ENCODE measurements around the gene AXL.

DNA sequence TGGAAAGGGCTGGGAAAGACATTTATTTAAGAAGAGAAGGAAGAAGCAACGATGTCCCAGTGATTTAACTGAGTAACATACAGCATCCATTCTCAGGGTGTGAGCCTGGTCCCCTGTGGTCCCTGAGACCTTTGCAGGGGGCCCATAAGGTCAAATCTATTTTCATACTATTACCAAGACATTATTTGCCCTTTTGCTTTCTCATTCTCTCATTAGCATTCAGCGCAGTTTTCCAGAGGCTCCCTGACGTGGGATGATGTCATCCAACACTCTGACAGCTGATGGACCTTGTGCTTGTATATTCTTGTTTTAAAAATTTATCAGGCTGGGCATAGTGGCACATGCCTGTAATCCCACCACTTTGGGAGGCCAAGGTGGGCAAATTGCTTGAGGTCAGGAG lies 26.8 kb downstream of the AXL start:
- TF ChIP-seq, protein P1, sequence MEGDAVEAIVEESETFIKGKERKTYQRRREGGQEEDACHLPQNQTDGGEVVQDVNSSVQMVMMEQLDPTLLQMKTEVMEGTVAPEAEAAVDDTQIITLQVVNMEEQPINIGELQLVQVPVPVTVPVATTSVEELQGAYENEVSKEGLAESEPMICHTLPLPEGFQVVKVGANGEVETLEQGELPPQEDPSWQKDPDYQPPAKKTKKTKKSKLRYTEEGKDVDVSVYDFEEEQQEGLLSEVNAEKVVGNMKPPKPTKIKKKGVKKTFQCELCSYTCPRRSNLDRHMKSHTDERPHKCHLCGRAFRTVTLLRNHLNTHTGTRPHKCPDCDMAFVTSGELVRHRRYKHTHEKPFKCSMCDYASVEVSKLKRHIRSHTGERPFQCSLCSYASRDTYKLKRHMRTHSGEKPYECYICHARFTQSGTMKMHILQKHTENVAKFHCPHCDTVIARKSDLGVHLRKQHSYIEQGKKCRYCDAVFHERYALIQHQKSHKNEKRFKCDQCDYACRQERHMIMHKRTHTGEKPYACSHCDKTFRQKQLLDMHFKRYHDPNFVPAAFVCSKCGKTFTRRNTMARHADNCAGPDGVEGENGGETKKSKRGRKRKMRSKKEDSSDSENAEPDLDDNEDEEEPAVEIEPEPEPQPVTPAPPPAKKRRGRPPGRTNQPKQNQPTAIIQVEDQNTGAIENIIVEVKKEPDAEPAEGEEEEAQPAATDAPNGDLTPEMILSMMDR (IDR thresholded peaks at IDR 0.05), result no peak
- TF ChIP-seq, protein P2, sequence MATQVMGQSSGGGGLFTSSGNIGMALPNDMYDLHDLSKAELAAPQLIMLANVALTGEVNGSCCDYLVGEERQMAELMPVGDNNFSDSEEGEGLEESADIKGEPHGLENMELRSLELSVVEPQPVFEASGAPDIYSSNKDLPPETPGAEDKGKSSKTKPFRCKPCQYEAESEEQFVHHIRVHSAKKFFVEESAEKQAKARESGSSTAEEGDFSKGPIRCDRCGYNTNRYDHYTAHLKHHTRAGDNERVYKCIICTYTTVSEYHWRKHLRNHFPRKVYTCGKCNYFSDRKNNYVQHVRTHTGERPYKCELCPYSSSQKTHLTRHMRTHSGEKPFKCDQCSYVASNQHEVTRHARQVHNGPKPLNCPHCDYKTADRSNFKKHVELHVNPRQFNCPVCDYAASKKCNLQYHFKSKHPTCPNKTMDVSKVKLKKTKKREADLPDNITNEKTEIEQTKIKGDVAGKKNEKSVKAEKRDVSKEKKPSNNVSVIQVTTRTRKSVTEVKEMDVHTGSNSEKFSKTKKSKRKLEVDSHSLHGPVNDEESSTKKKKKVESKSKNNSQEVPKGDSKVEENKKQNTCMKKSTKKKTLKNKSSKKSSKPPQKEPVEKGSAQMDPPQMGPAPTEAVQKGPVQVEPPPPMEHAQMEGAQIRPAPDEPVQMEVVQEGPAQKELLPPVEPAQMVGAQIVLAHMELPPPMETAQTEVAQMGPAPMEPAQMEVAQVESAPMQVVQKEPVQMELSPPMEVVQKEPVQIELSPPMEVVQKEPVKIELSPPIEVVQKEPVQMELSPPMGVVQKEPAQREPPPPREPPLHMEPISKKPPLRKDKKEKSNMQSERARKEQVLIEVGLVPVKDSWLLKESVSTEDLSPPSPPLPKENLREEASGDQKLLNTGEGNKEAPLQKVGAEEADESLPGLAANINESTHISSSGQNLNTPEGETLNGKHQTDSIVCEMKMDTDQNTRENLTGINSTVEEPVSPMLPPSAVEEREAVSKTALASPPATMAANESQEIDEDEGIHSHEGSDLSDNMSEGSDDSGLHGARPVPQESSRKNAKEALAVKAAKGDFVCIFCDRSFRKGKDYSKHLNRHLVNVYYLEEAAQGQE (IDR thresholded peaks at IDR 0.05; ENCODE audit: insufficient read depth in 1 of 2, low read depth in 2 of 2, low read length in 1 of 2), result no peak

Measured in Panc1 (cell line).